HCT116 (cell line): ENCODE data around the gene RPS6KL1. TPM values are rescaled to one million over a fixed set of nuclear protein-coding genes. Genes with fewer than 3 reads are reported as not detected.

Source experiments
- ATAC-seq: fragments of 200-7000 bp; cut with Tn5 transposase; 2 replicates; pipeline ENCODE4 v1.9.1; 2020; ENCODE audit warnings: mild to moderate bottlenecking, moderate library complexity
- BruUV-seq: library from RNA; stranded (reverse); fragments of 400-500 nt; replicated peaks from 2 replicates; lab custom pipeline; 2021; lab: Mats Ljungman, UMichigan
- CTCF ChIA-PET: fragments of 300-600 bp; sonication (Branson Sonifier 250); formaldehyde crosslinking; loops from one replicate; lab custom pipeline; 2021; ENCODE audit warnings: antibody characterized with exemption; lab: Charles Lee
- POLR2A ChIA-PET: fragments of 300-600, 350-600 bp; sonication (Branson Sonifier 250); formaldehyde crosslinking; loops from one replicate; lab custom pipeline; 2021; ENCODE audit warnings: antibody characterized with exemption; lab: Charles Lee
- RAD21 ChIA-PET, 2 experiments: fragments of 300-600 bp; sonication (Branson Sonifier 250); formaldehyde crosslinking; loops; one replicate each; lab custom pipeline; 2023; ENCODE audit warnings: low total read pairs in 2 of 2; ENCODE audit not compliant: uncharacterized antibody in 2 of 2, unreplicated experiment in 2 of 2, low non-redundant PET in 1 of 2; lab: Charles Lee
- DNase-seq: peaks from one replicate; pipeline ENCODE4 v3.0.0-alpha.2; 2010; ENCODE audit warnings: low read depth, low spot score
- H2AFZ ChIP-seq: fragments of 200-600 bp; shearing (Covaris generic), sonication (generic); 2 replicates; pipeline ENCODE4 v1.6.1; 2017; ENCODE audit warnings: low read depth, mixed run types, mixed read lengths, antibody characterized with exemption, low read length; ENCODE audit not compliant: poor library complexity, severe bottlenecking
- H3K27ac ChIP-seq: 2 replicates; pipeline ENCODE4 v1.5.1; 2012; ENCODE audit warnings: low read depth, low read length
- H3K27me3 ChIP-seq: fragments of 200-600 bp; sonication (generic); 2 replicates; pipeline ENCODE4 v1.6.1; 2016; ENCODE audit warnings: mixed run types, low read length, mixed read lengths; ENCODE audit not compliant: insufficient read depth
- H3K36me3 ChIP-seq, 2 experiments: fragments of 200-500 bp in 1 of 2; fragments of 200-600 bp in 1 of 2; sonication (Bioruptor generic) in 1 of 2; sonication (generic) in 1 of 2; 2 replicates each; pipeline versions ENCODE4 v1.5.1 to v1.6.1; 2014 to 2016; ENCODE audit warnings: low read length in 2 of 2, inconsistent platforms in 1 of 2, mixed read lengths in 1 of 2, mixed run types in 1 of 2; ENCODE audit not compliant: insufficient read depth in 2 of 2, control insufficient read depth in 1 of 2
- H3K4me1 ChIP-seq, 2 experiments: fragments of 200-600 bp in 1 of 2; sonication (generic) in 1 of 2; 2 replicates each; pipeline versions ENCODE4 v1.5.1 to v1.6.1; 2012 to 2017; ENCODE audit warnings: low read length in 2 of 2, inconsistent platforms in 1 of 2, mild to moderate bottlenecking in 1 of 2, mixed read lengths in 1 of 2, mixed run types in 1 of 2, moderate library complexity in 1 of 2; ENCODE audit not compliant: insufficient read depth in 2 of 2, control insufficient read depth in 1 of 2
- H3K4me2 ChIP-seq: fragments of 200-600 bp; sonication (generic); 2 replicates; pipeline ENCODE4 v1.6.1; 2017; ENCODE audit warnings: mixed run types, low read length, mixed read lengths
- H3K4me3 ChIP-seq, 2 experiments: fragments of 200-600 bp in 1 of 2; sonication (generic) in 1 of 2; replicated peaks in 1 of 2; 2 replicates each; pipeline ENCODE4 v1.5.1; 2011 to 2016; ENCODE audit warnings: low read length in 2 of 2, control low read depth in 1 of 2, low read depth in 1 of 2, mild to moderate bottlenecking in 1 of 2, mixed read lengths in 1 of 2, mixed run types in 1 of 2
- H3K79me2 ChIP-seq: fragments of 200-600 bp; sonication (generic); 2 replicates; pipeline ENCODE4 v1.6.1; 2017; ENCODE audit warnings: mild to moderate bottlenecking, mixed run types, low read length, moderate library complexity, mixed read lengths; ENCODE audit not compliant: insufficient read depth
- H3K9ac ChIP-seq: fragments of 200-600 bp; sonication (generic); 2 replicates; pipeline ENCODE4 v1.6.1; 2016; ENCODE audit warnings: low read length, mixed read lengths
- H3K9me2 ChIP-seq: fragments of 200-600 bp; sonication (generic), shearing (Covaris generic); 2 replicates; pipeline ENCODE4 v1.6.1; 2017; ENCODE audit warnings: mixed run types, mild to moderate bottlenecking, moderate library complexity; ENCODE audit not compliant: insufficient read depth
- H3K9me3 ChIP-seq, 2 experiments: fragments of 200-500 bp in 1 of 2; fragments of 200-600 bp in 1 of 2; sonication (Bioruptor generic) in 1 of 2; sonication (generic) in 1 of 2; 2 replicates each; pipeline ENCODE4 v1.6.1; 2014 to 2017; ENCODE audit warnings: low read length in 2 of 2, mixed read lengths in 2 of 2, inconsistent platforms in 1 of 2, low read depth in 1 of 2, mild to moderate bottlenecking in 1 of 2, mixed run types in 1 of 2, moderate library complexity in 1 of 2; ENCODE audit not compliant: control insufficient read depth in 1 of 2, insufficient read depth in 1 of 2
- H4K20me1 ChIP-seq: fragments of 200-600 bp; sonication (generic), shearing (Covaris generic); 2 replicates; pipeline ENCODE4 v1.6.1; 2017; ENCODE audit warnings: mixed run types, mild to moderate bottlenecking, moderate library complexity; ENCODE audit not compliant: insufficient read depth
- CBX3 ChIP-seq: IDR thresholded peaks from 2 replicates; pipeline ENCODE4 v1.6.1; 2012; ENCODE audit warnings: low read depth
- CTCF ChIP-seq, 3 experiments: fragments of 200-600 bp in 1 of 3; sonication (generic) in 1 of 3; IDR thresholded peaks in 2 of 3; conservative IDR thresholded peaks in 1 of 3; 2 replicates each; pipeline ENCODE4 v1.5.1; 2012 to 2017; ENCODE audit warnings: low read depth in 2 of 3, low read length in 2 of 3, antibody characterized with exemption in 1 of 3, borderline replicate concordance in 1 of 3, control low read depth in 1 of 3, mild to moderate bottlenecking in 1 of 3, mixed read lengths in 1 of 3, mixed run types in 1 of 3, moderate library complexity in 1 of 3; ENCODE audit not compliant: insufficient read depth in 1 of 3
- ELF1 ChIP-seq: IDR thresholded peaks from 2 replicates; pipeline ENCODE4 v1.6.1; 2012; ENCODE audit warnings: low read depth, borderline replicate concordance
- EZH2 ChIP-seq: fragments of 200-600 bp; sonication (generic); IDR thresholded peaks from 2 replicates; pipeline ENCODE4 v1.6.1; 2017; ENCODE audit warnings: antibody characterized with exemption, mixed run types
- FOSL1 ChIP-seq: IDR thresholded peaks from 2 replicates; pipeline ENCODE4 v1.6.1; 2012; ENCODE audit warnings: low read depth
- MAX ChIP-seq: IDR thresholded peaks from 2 replicates; pipeline ENCODE4 v1.6.1; 2012
- POLR2AphosphoS5 ChIP-seq: IDR thresholded peaks from 2 replicates; pipeline ENCODE4 v1.6.1; 2011; ENCODE audit warnings: mild to moderate bottlenecking, low read depth, low read length, moderate library complexity
- REST ChIP-seq: IDR thresholded peaks from 2 replicates; pipeline ENCODE4 v1.6.1; 2012; ENCODE audit warnings: low read depth
- SP1 ChIP-seq: IDR thresholded peaks from 2 replicates; pipeline ENCODE4 v1.6.1; 2012; ENCODE audit warnings: low read depth
- SRF ChIP-seq: IDR thresholded peaks from 2 replicates; pipeline ENCODE4 v1.6.1; 2012; ENCODE audit warnings: low read depth
- ZBTB33 ChIP-seq: IDR thresholded peaks from 2 replicates; pipeline ENCODE4 v1.6.1; 2011; ENCODE audit warnings: mild to moderate bottlenecking, low read length, moderate library complexity; ENCODE audit not compliant: insufficient replicate concordance; ENCODE audit errors: extremely low read depth
- intact Hi-C: fragments of 100-400 bp; cut with micrococcal nuclease; formaldehyde crosslinking; loops from 2 replicates; pipeline ENCODE4 v1.10.0; 2022
- total RNA-seq: library from RNA; stranded (reverse); gene quantifications from one replicate; pipeline ENCODE4 v1.2.1, GENCODE V29; 2021; ENCODE audit not compliant: unreplicated experiment

The RPS6KL1 gene
- total RNA-seq, 1 experiment from 2014 or later, result 6.7 TPM

GRCh38 chr14:74902941-74903705 lies 19.9 kb downstream of the RPS6KL1 start (continued):
- TF ChIP-seq ZBTB33 (no peak), SRF (no peak), MAX (no peak)

- POLR2A ChIA-PET, result no interaction called here
- CTCF ChIA-PET, result no interaction called here
- no peak overlapping the region for H3K27ac ChIP-seq
- no peak overlapping the region for H3K9ac ChIP-seq
- TF ChIP-seq MAX (no peak), CBX3 (no peak), SRF (no peak), REST (no peak), FOSL1 (no peak), SP1 (no peak), CTCF (IDR thresholded peaks at IDR 0.05 in 2 of 3, conservative IDR thresholded peaks at IDR 0.05 in 1 of 3; ENCODE audit: borderline replicate concordance in 1 of 3, insufficient read depth in 1 of 3, low read depth in 2 of 3, low read length in 2 of 3) (no peak), ELF1 (no peak), POLR2AphosphoS5 (no peak), EZH2 (no peak)
- H3K4me1 ChIP-seq, result no peaks in the 10 kb centered on the region
- ATAC-seq, result no peak
- intact Hi-C loops, result no loop called here
- no peak overlapping the region for H2AFZ ChIP-seq
- no peaks in the 10 kb centered on the region for H3K79me2 ChIP-seq
- no TSS peak for BruUV-seq
- no peak overlapping the region for H3K4me3 ChIP-seq
- no peaks in the 10 kb centered on the region for H4K20me1 ChIP-seq
- no peaks in the 10 kb centered on the region for H3K27me3 ChIP-seq
- DNase-seq, result no peak
- peaks cover 69 to 78% of the 10 kb centered on the region in 2 experiments for H3K36me3 ChIP-seq
- H3K9me3 ChIP-seq, result no peaks in the 10 kb centered on the region
- H3K4me2 ChIP-seq, result no peak overlapping the region
- RAD21 ChIA-PET, result no interaction called here
- no peaks in the 10 kb centered on the region for H3K9me2 ChIP-seq
Observed at GRCh38 chr14:74898694-74899093, 24.4 kb downstream of the RPS6KL1 start.
